D721Med (cell line): ENCODE measurements around the gene ATAD3B.
"Not testable (repeated sequence)": the region's sequence is repeated elsewhere in the genome, so short reads cannot be mapped to it uniquely, and the experiment has no call there.

Experiments used
- DNase-seq: peaks from one replicate; pipeline ENCODE4 v3.0.0; 2011; ENCODE audit warnings: low spot score; ENCODE audit not compliant: insufficient read length
- FAIRE-seq: peaks from 2 replicates; lab custom pipeline; 2011; peaks lifted over from hg19 to GRCh38; lab: Jason Lieb, UNC
- CTCF ChIP-seq: IDR thresholded peaks from 2 replicates; pipeline ENCODE4 v1.5.1; 2012; ENCODE audit warnings: mild to moderate bottlenecking, control low read depth; ENCODE audit not compliant: insufficient read depth; ENCODE audit errors: missing control alignments

The ATAD3B gene

GRCh38 chr1:1449099-1449739 lies 22.3 kb upstream of the ATAD3B start, which contains the start of gene ATAD3C:
ATAD3C (plus strand) TSS chr1:1449689; CDS start chr1:1450684, 995 bp downstream.
- FAIRE-seq = no peak
- TF ChIP-seq CTCF = no peak
- DNase-seq = no peak

- not testable (repeated sequence) for FAIRE-seq, DNase-seq
Measured at GRCh38 chr1:1450616-1451015, 20.9 kb upstream of the ATAD3B start.

- DNase-seq (no peak), FAIRE-seq (no peak)
- TF ChIP-seq CTCF = no peak
Measured at GRCh38 chr1:1451696-1452364, 19.7 kb upstream of the ATAD3B start.

GRCh38 chr1:1452365-1452739 lies 19.2 kb upstream of the ATAD3B start:
- FAIRE-seq, DNase-seq: not testable (repeated sequence)

GRCh38 chr1:1452882-1453281 lies 18.7 kb upstream of the ATAD3B start:
- TF ChIP-seq CTCF = no peak
- DNase-seq = no peak
- FAIRE-seq = no peak

GRCh38 chr1:1454286-1455056 lies 17.1 kb upstream of the ATAD3B start:
- not testable (repeated sequence) for FAIRE-seq, DNase-seq

GRCh38 chr1:1455366-1455884 lies 16.1 kb upstream of the ATAD3B start:
- no peak for FAIRE-seq
- no peak for TF ChIP-seq CTCF

GRCh38 chr1:1455934-1456333 lies 15.6 kb upstream of the ATAD3B start:
- FAIRE-seq, DNase-seq: not testable (repeated sequence)

More at GRCh38 chr1:1455366-1455884, 16.1 kb upstream of the ATAD3B start:
- DNase-seq = no peak

- not testable (repeated sequence) for FAIRE-seq, DNase-seq
Measured at GRCh38 chr1:1456683-1457255, 14.8 kb upstream of the ATAD3B start.

GRCh38 chr1:1459156-1459555 lies 12.4 kb upstream of the ATAD3B start:
- not testable (repeated sequence) for FAIRE-seq, DNase-seq

- DNase-seq, FAIRE-seq: not testable (repeated sequence)
Measured at GRCh38 chr1:1459711-1460110, 11.9 kb upstream of the ATAD3B start.
